Fibroblast of the aortic adventitia (primary cell): ENCODE results near the gene PIK3R1. TPM values are rescaled to one million over a fixed set of nuclear protein-coding genes. Genes with fewer than 3 reads are reported as not detected.
"Not testable (repeated sequence)": the region's sequence is repeated elsewhere in the genome, so short reads cannot be mapped to it uniquely, and the experiment has no call there.

ENCODE experiments used
- DNase-seq: peaks from one replicate; pipeline ENCODE4 v3.0.0-alpha.2; 2010; ENCODE audit warnings: low read depth
- H3K4me3 ChIP-seq: 2 replicates; pipeline ENCODE4 v1.5.1; 2011; ENCODE audit warnings: low read depth, mild to moderate bottlenecking, control low read depth, low read length, moderate library complexity
- total RNA-seq: library from RNA; depleted of rRNA; stranded (reverse); fragments of >200 nt; gene quantifications from 2 replicates; pipeline ENCODE4 v1.2.3, GENCODE V29; 2012; ENCODE audit warnings: low replicate concordance
- TF ChIP-seq, protein P1 (sequence below): IDR thresholded peaks from 2 replicates; pipeline ENCODE4 v1.5.1; 2011; ENCODE audit warnings: mild to moderate bottlenecking, low read length, control low read depth, inconsistent platforms; ENCODE audit not compliant: insufficient read depth

PIK3R1 gene
- total RNA-seq, 1 donor: 45.1 TPM

DNA sequence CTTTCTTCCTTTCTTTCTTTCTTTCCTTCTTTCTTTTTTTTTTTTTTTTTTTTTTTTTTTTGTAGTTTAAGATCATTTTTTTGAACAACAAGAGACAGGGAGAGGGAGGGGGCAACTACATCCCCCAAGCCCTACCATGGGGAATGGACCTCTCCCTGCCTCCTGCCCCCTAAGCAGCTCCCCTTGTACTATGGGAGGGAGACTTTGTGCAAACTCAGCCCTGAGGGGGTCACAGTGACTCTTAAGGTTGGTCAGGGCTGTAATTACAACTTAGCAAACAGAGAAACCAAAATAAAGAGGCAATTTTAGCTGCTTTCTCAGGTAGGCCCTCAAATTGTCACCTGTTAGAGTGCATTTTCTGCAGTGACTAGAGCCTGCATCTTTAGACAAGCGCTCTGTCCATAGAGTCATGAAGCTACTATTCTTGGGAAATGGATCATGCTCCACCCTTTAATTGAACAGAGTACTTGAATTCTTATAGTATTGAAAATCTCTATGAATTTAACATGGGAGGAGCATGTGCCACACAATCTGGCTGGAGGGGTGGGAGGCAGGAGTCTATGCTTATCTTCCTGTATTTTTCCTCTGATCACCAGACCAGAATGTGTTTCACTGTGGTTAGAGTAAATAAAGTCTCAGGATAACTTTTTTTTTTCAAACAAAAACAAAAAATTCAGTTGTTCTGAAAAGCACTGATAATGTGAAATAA lies 24.3 kb upstream of the PIK3R1 start:
- H3K4me3 ChIP-seq: no peak overlapping the region
- DNase-seq: no peak
- TF ChIP-seq, protein P1, sequence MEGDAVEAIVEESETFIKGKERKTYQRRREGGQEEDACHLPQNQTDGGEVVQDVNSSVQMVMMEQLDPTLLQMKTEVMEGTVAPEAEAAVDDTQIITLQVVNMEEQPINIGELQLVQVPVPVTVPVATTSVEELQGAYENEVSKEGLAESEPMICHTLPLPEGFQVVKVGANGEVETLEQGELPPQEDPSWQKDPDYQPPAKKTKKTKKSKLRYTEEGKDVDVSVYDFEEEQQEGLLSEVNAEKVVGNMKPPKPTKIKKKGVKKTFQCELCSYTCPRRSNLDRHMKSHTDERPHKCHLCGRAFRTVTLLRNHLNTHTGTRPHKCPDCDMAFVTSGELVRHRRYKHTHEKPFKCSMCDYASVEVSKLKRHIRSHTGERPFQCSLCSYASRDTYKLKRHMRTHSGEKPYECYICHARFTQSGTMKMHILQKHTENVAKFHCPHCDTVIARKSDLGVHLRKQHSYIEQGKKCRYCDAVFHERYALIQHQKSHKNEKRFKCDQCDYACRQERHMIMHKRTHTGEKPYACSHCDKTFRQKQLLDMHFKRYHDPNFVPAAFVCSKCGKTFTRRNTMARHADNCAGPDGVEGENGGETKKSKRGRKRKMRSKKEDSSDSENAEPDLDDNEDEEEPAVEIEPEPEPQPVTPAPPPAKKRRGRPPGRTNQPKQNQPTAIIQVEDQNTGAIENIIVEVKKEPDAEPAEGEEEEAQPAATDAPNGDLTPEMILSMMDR: no peak

DNA sequence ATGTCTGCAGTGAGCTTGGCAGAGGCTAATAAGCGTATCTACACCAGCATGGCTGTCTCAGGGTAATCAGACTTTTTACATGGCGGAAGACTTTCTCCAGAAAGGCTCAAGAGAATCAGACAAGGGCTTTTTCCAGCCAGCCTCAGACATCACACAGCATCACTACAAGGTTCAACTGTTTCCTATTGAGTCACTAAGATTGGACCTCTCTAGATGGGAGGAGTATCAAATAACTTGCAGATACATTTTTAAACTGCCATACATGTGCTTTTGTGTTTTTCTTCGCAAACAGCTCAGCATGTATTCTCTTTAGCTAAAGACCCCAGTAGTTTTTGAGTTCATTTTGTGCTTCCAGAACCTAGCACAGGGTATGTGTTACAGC lies 22.9 kb upstream of the PIK3R1 start:
- TF ChIP-seq, protein P1: no peak
- no peak overlapping the region for H3K4me3 ChIP-seq
- DNase-seq: peak; percentile 62

DNA sequence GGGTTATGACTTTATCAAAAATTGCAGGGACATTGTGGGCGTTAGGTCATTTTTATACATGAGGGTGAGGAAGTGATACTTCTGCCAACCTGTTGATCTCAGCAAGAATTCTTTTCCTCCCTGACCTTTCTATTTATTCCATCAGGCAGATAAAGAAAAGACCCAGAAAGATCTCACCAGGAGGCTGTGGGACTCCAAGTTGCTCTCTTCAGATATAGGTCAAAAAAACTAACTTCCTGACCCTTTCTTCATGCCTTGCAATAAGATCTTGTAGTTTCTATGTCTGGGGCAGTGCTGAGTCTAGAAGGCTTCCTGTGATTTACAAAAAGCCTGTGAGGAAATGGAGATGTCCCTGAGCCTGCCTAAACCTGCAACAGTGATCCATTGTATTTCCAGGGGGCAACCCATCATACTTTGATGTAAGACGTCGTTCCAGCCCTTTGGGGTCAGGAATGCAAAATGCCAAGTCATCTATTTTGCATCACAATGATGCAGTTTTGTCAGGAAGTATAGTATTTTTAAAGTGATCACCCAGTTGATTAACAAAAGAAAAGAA lies 22.0 kb upstream of the PIK3R1 start:
- DNase-seq: peak; percentile 30
- TF ChIP-seq, protein P1: no peak

DNA sequence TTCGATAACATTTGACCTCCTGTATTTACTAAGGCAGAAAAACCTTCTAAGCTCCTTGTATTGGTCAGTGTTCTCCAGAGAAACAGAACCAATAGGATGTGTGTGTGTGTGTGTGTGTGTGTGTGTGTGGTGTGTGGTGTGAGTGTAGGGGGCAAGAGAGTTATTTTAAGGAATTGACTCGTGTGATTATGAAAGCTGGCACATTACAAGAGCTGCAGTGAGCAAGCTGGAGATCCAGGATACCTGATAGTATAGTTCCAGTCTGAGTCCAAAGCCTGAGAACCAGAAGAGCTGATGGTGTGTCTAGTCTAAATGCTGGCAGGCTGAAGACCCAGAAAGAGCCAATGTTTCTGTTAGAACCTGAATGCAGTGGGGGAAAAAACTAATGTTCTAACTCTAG lies 21.2 kb upstream of the PIK3R1 start:
- TF ChIP-seq, protein P1: no peak
- no peak overlapping the region for H3K4me3 ChIP-seq
- DNase-seq: peak; percentile 28

More for the DNA sequence above, 22.0 kb upstream of the PIK3R1 start:
- no peak overlapping the region for H3K4me3 ChIP-seq

DNA sequence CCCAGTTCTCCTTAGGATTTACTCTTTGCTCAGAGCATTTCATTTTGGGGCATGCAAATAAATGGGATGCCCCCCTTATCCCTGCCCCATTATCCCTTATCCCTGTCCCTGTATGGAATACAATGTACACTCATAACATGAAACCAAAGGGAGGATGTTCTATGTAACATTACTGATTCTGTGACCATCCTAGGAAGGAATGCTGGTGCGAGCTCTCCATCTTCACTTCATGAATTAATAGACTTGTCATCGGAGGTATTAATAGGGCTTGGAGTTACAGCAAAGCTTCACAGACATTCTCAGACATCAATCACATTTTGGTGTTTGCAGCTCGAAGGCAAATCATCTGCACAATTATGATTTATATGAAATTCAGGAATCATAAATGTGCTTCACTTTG lies 20.4 kb upstream of the PIK3R1 start:
- H3K4me3 ChIP-seq: no peak overlapping the region
- TF ChIP-seq, protein P1: no peak
- no peak for DNase-seq

DNA sequence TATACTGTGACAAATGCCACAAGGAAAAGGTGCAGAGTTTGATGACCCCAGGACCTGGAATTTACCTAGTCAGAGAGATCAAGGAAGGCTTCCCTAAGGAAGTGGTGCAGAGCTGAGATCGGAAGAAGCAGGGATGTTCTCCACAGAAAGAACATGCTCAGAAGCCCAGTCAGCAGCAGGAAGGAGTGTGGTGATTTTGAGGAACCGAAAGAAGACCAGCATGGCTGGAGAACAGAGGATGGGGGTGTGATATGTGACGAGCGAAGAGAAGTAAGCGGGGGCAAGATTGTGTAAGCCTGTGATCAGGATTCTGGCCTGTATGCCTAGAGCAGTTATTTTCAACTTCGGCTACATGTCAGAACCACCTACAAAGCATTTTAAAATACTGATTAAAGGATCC lies 18.7 kb upstream of the PIK3R1 start:
- no peak overlapping the region for H3K4me3 ChIP-seq
- DNase-seq: no peak
- TF ChIP-seq, protein P1: no peak

DNA sequence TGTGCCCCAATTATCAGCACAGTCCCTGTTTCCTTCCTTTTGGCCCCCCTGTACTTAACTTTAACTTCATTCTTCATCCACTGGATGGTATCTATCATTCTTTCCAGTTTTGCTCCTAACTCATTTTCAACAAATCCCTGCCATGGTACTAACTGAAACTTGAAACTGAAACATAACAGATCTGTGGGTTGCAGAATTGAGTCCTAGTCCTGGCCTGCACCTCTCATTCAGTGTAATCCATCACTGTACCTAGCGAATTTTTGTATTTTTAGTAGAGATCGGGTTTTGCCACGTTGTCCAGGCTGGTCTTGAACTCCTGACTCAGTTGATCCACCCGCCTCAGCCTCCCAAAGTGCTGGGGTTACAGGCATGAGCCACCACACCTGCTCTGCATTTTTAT lies 15.3 kb upstream of the PIK3R1 start:
- no peak overlapping the region for H3K4me3 ChIP-seq
- TF ChIP-seq, protein P1: no peak
- no peak for DNase-seq

DNA sequence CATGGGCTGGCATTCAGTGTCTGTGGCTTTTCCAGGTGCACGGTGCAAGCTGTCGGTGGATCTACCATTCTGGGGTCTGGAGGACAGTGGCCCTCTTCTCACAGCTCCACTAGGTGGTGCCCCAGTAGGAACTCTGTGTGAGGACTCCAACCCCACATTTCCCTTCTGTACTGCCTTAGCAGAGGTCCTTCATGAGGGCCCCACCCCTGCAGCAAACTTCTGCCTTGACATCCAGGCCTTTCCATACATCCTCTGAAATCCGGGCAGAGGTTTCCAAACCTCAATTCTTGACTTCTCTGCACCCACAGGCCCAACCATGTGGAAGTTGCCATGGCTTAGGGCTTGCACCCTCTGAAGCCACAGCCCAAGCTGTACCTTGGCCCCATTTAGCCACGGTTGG lies 4.9 kb upstream of the PIK3R1 start:
- not testable (repeated sequence) for H3K4me3 ChIP-seq, DNase-seq
